HG03135 (cell line): ENCODE results near the gene ANKRD33B.
"Not testable (repeated sequence)": the region's sequence is repeated elsewhere in the genome, so short reads cannot be mapped to it uniquely, and the experiment has no call there.

Source experiments
- ATAC-seq: cut with Tn5 transposase; IDR thresholded peaks from one replicate; pipeline ENCODE4 v1.9.1; 2021; ENCODE audit warnings: mild to moderate bottlenecking, moderate library complexity; ENCODE audit not compliant: unreplicated experiment

ANKRD33B gene

DNA sequence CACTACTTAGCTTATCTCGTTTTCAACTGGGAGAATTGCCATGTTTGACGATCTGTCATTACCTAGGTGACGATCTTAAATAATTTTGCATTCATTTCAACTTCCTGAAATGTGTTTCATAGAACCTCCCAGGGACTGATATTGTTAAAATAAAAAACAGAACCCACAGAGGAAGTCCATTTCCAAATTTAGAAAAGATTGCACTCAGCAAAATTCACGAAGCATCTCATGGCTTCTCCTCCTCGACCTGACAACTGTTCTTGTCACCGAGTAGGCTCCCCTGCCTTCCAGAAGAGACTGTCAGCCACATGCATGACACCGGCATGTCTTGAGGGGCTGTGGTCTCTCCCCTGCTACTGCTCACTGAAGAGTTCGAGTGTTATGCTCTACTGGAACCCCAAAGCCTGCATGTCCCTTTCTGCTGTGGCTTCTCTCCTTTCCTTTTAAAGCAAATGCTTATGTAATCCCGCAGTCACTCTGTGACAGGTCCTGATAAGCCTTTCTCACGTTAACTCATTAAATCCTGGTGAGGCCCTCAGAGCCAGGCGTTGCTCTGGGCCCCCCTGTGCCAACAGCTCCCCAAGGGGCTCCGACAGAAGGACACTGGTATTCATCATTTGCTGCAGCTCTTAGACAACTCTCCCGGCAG is 26.8 kb upstream of the ANKRD33B start:
- ATAC-seq, result no peak

DNA sequence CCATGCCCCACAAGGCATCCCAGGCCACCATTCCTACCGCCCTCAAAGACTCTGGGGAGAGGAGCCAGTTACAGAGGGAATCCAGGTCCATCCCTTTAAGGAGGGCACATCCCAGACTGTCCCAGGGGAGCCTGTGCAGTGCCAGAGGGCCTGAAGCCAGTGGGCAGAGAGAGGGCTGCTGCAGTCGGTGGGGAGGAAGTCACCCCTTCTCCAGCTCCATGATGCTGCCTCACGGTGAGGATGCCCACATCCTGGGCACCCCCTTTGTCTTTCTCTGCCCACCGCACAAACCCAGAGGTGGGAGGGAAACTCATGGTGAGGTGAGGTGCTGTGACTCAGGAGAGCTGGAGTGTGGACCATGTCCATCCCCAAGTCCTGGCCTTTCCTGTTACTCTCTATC is 26.2 kb upstream of the ANKRD33B start:
- ATAC-seq, result no peak

GRCh38 chr5:10538103-10538788 is 25.6 kb upstream of the ANKRD33B start:
- no peak for ATAC-seq

DNA sequence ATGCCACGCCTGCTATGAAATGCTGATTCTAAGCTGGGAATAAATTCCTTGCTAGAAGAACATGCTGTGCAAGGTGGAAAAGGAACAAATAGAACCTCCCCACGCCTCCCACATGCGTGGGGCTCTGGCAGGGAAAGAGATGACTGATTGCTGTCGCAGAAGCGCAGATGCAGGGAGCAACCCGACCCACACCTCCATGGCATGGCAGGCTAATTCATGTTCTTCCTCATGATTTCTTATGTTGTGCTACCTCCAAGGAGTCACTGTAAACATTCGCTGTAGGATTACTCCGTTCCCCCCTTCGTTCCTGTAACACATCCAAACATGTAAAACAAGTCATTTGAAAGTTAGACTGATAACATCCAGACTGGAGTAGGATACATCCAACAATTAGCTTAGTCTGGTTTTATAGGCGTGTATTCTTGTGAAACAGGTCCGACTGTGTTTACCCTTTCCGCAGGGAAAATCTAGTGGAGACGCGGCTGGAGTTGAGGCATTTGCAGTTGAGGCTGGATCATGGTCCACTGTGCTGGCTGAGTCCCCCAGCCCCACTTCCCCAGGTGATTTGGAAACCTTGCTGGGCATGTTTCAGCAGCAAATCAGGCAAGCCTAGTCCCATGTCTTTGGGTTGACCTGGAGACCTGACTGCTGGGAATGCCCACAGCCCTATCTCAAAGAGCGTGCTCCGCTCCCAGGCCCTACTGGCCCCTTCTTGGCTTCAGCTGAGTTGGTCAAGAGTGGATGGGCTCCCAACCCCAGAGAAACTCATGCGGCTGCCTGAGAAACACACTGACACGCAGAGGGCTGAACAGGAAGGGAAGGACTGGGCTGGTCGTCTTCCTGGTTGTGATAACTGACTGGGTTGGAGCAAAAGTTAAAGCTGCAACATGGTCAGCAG is 24.8 kb upstream of the ANKRD33B start:
- no peak for ATAC-seq

GRCh38 chr5:10539687-10539998 is 24.2 kb upstream of the ANKRD33B start:
- ATAC-seq, result no peak

DNA sequence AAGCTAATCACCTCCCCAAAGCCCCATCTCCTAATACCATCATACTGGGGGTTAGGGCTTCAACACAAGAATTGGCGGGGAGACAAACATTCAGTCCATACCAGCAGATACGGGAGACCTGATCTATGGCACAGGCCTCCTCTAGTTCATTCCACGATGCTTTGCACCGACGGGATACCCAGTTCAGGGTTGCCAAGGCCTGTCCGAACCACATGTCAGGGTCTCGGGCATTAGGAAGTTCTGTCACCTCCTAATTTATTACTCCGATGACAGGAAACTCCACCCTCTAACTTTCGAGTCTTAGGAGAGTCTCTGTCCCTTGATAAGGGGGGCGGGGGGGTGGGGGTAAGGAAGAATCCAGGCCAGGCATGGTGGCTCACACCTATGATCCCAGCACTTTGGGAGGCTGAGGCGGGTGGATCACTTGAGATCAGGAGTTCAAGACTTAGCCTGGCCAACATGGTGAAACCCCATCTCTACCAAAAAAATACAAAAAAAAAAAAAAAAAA is 23.8 kb upstream of the ANKRD33B start:
- ATAC-seq, result no peak

- no peak for ATAC-seq
Measured at GRCh38 chr5:10540951-10541646, 22.8 kb upstream of the ANKRD33B start.

DNA sequence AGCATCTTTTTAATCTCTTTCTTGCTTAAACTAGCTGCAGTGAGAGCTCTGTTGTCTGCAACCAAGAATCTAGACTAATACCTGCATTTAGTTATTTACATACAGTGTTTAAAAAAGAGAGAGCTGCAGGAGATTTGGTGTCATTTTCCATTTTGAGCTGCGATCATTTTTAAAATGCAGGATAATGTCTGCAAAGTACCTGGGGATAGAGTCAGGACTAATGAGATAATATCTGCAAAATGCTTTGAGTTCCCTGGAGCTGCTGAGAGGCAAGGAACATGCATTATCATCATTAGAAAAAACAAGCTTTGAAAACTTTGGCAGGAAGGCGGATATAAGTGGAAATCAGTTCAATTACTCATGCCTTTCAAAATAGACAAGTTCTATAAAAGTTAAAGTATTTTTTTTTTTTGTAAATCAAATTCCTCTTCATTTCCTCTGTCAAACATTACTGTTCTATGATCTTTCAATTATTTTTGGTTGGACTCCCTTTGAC is 21.8 kb upstream of the ANKRD33B start:
- ATAC-seq, result no peak

- no peak for ATAC-seq
Measured at GRCh38 chr5:10543585-10544040, 20.3 kb upstream of the ANKRD33B start.

- ATAC-seq, result no peak
Measured at GRCh38 chr5:10545084-10545483, 18.8 kb upstream of the ANKRD33B start.

DNA sequence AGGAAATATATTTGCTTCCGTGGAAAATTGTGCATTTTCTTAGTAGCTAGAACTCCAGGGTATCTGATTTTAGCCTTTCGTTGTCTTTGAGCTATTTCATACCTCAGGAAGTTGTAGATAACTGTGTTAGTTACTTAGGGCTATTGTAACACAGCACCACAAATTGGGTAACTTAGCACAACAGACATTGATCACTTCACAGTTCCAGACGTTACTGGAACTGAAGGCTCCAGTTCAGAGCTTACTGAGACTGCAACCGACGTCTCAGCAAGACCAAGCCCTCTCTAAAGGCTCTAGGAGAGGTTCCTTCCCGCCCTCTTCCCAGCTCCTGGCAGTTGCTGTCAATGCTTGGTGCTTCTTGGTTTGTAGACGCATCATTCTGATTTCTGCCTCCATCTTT is 17.7 kb upstream of the ANKRD33B start:
- ATAC-seq, result no peak

- ATAC-seq, result no peak
Measured at GRCh38 chr5:10548418-10549122, 15.3 kb upstream of the ANKRD33B start.

DNA sequence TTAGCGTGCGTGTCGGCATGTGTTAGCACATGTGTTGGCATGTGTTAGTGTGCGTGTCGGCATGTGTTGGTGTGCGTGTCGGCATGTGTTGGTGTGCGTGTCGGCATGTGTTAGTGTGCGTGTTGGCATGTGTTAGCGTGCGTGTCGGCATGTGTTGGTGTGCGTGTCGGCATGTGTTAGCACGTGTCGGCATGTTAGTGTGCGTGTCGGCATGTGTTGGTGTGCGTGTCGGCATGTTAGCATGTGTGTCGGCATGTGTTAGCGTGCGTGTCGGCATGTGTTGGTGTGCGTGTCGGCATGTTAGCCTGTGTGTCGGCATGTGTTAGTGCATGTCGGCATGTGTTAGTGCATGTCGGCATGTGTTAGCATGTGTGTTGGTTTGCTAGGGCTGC is 14.8 kb upstream of the ANKRD33B start:
- not testable (repeated sequence) for ATAC-seq

- no peak for ATAC-seq
Measured at GRCh38 chr5:10550222-10550995, 13.5 kb upstream of the ANKRD33B start.

DNA sequence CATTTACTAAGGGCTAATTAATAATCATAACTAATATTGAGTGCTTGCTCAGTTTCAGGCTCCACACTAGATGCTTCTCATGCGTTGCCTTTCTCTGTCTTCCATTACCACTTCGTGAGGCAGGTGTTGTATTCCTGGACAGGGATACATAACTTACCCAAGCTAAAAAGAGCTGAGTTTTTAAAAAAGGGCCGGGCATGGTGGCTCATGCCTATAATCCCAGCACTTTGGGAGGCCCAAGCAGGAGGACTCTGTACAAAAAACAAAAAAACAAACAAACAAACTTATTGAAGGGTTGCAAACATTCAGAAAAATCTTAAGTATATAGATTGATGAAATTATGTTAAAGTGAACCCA is 12.1 kb upstream of the ANKRD33B start:
- no peak for ATAC-seq

DNA sequence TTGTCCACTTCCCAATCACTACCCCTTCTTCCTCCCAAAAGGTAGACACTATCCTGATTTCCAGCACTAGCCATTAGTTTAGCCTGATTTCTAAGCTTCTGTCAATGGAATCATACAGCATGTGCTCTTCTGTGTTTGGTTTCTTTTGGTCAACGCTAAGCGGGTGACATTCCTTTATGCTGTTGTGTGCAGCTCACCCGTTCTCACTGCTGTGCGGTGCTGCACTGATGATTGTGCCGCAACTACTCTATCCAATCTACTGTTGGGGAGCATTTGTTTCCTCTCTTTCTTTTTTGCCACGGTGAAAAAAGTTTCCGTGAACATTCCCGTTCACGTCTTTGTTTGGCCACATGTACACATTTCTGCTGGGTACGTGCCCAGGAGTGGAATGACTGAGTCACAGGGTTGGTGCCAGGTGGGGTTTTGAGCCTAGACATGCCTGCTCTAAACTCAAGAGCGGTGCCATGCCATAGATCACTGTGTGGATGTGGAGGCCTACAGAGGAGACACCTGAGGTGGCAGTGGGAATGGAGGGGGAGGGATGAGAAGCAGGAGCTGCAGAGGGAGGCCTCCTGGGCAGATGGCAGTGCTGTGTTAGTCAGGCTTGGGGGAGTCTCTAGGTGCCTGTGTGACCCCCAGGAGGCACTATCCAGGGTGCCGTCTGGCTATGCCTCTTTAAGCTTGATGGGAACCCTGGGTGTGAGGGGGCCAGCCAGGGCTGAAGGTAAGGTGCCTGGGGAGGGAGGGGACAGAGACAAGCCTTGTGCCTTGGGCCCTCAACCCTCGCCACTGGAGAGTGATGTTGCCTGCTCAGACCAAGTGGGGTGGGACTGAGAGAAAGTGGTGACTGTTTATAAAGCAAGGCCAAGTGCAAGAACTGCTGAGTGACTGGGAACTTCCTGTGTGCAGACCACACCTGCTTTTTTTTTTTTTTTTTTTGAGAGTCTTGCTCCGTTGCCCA is 11.4 kb upstream of the ANKRD33B start:
- peak; percentile 65 for ATAC-seq

GRCh38 chr5:10553476-10553875 is 10.4 kb upstream of the ANKRD33B start:
- ATAC-seq, result no peak

- ATAC-seq, result no peak
Measured at GRCh38 chr5:10555277-10555684, 8.6 kb upstream of the ANKRD33B start.
